ENCODE data around the gene GABRG3. TPM values are rescaled to one million over a fixed set of nuclear protein-coding genes. Genes with fewer than 3 reads are reported as not detected.

Gene GABRG3
- total and polyA plus RNA-seq, 12 donors, result not detected

- H3K36me3 ChIP-seq, result no peaks in the 10 kb centered on the region
- H3K27me3 ChIP-seq, result peaks cover 0 to 4% (median 0%) of the 10 kb centered on the region in 7 donors
- no peak overlapping the region for H3K27ac ChIP-seq
- intact Hi-C loops (cut with DNase I), result no loop called here
- TF ChIP-seq CTCF (IDR thresholded peaks at IDR 0.05), result no peak
- no peak overlapping the region for H3K4me3 ChIP-seq
- H3K9me3 ChIP-seq, result peaks cover 0 to 13% (median 0%) of the 10 kb centered on the region in 11 donors
- H3K4me1 ChIP-seq, result no peaks in the 10 kb centered on the region
- DNase-seq (no peak), ATAC-seq (no peak)
These were observed 301.4 kb downstream of the GABRG3 start for GRCh38 chr15:27272427-27272826.

GRCh38 chr15:27273506-27273905 lies 302.5 kb downstream of the GABRG3 start:
- Histone ChIP-seq H3K27ac (no peak overlapping the region), H3K27me3 (peaks cover 0 to 4% (median 0%) of the 10 kb centered on the region in 7 donors), H3K9me3 (peaks cover 0 to 13% (median 0%) of the 10 kb centered on the region in 11 donors), H3K4me3 (no peak overlapping the region), H3K36me3 (no peaks in the 10 kb centered on the region), H3K4me1 (no peaks in the 10 kb centered on the region)
- ATAC-seq (no peak), DNase-seq (no peak)
- TF ChIP-seq CTCF (IDR thresholded peaks at IDR 0.05), result no peak
- 92% methylated on average over 3 of the region's 3 CpGs for WGBS, 2 donors
- intact Hi-C loops (cut with DNase I), result no loop called here

GRCh38 chr15:27278761-27279160 lies 307.8 kb downstream of the GABRG3 start:
- 71 to 73% methylated on average over 3 of the region's 3 CpGs for WGBS, 2 donors
- Histone ChIP-seq H3K27ac (no peak overlapping the region), H3K36me3 (no peaks in the 10 kb centered on the region), H3K4me1 (no peaks in the 10 kb centered on the region), H3K9me3 (peaks cover 0 to 8% (median 0%) of the 10 kb centered on the region in 11 donors), H3K27me3 (peaks cover 0 to 4% (median 0%) of the 10 kb centered on the region in 7 donors), H3K4me3 (no peak overlapping the region)
- ATAC-seq (no peak), DNase-seq (no peak)
- intact Hi-C loops (cut with DNase I), result no loop called here
- no peak for TF ChIP-seq CTCF (IDR thresholded peaks at IDR 0.05)

- no peak for ATAC-seq
- Histone ChIP-seq H3K4me1 (no peaks in the 10 kb centered on the region), H3K9me3 (peaks cover 0 to 5% (median 0%) of the 10 kb centered on the region in 11 donors), H3K27me3 (no peaks in the 10 kb centered on the region), H3K4me3 (no peak overlapping the region), H3K27ac (no peak overlapping the region), H3K36me3 (no peaks in the 10 kb centered on the region)
- TF ChIP-seq CTCF (IDR thresholded peaks at IDR 0.05), result no peak
- DNase-seq, result no peak
- WGBS, 2 donors, result 67 to 73% methylated on average over 3 of the region's 3 CpGs
- intact Hi-C loops (cut with DNase I), result no loop called here
These were observed 321.7 kb downstream of the GABRG3 start for GRCh38 chr15:27292641-27293040.
